SU-DHL-6 (cell line): ENCODE data around the gene EEPD1.

Experiments used
- CTCF ChIP-seq: fragments of 200-600 bp; sonication (generic); IDR thresholded peaks from one replicate; pipeline ENCODE4 v1.5.1; 2017; ENCODE audit warnings: antibody characterized with exemption, mild to moderate bottlenecking, low read length, moderate library complexity; ENCODE audit not compliant: insufficient read depth, poor library complexity, severe bottlenecking
- EZH2phosphoT487 ChIP-seq: fragments of 200-600 bp; sonication (generic), shearing (Covaris generic); conservative IDR thresholded peaks from 2 replicates; pipeline ENCODE4 v1.6.1; 2018; ENCODE audit warnings: mild to moderate bottlenecking, antibody characterized with exemption, low read length, moderate library complexity, mixed read lengths

DNA sequence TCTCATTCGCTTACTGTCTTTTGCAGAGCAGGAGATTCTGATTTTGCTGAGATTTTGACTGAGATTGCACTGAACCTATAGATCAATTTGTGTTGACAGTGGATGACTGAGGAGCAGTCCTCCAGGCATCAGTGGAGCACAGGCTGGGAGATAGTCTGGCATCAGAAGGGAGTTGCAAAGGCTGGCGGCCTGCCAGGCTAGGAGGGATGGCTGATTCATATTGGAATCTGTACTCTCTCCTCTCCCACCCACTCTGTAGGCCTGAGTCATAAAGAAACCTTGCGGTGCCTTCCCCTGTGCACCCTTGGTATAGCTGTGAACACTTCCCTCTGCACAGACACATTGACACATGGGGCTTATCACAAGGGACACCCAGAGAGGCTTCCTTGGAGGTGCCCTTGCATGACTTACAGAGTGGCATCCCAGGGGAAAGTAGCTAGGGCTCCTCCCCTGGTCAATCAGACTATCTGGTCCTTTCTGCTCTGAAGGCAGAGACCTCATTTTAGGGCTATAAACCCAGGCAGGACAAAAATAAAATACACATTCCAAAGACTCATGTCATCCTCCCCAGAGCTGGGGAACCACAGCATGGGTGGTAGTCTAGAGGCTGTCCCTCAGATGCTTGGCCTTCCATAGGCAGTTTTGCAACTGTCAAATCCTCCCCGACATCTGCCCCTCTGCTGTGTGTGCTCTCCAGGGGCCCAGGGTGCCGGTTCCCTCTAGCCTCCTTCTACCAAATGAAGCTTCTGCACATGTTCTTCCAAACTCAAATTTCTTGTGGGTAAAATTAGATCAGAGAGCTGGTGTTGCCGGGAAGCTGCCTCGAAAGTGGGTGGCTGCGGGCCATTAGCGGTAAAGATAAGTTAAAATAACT is 37.4 kb upstream of the EEPD1 start:
- no peak for TF ChIP-seq CTCF
- TF ChIP-seq EZH2phosphoT487: no peak
